PC-3 (cell line): Measurements from ENCODE around the gene IKZF1. TPM values are rescaled to one million over a fixed set of nuclear protein-coding genes. Genes with fewer than 3 reads are reported as not detected.

Source experiments
- ATAC-seq: fragments of 200-7000 bp; cut with Tn5 transposase; 2 replicates; pipeline ENCODE4 v1.9.1; 2020; ENCODE audit warnings: mild to moderate bottlenecking, moderate library complexity
- Bru-seq: library from RNA; stranded (reverse); fragments of 400-500 nt; gene quantifications from one replicate; lab custom pipeline; 2021; lab: Mats Ljungman, UMichigan
- BruChase-seq, 2 experiments: library from RNA; stranded (reverse); fragments of 400-500 nt; gene quantifications; one replicate each; lab custom pipeline; 2021; lab: Mats Ljungman, UMichigan
- BruUV-seq: library from RNA; stranded (reverse); fragments of 400-500 nt; replicated peaks from 2 replicates; lab custom pipeline; 2021; lab: Mats Ljungman, UMichigan
- CTCF ChIA-PET: fragments of 300-600 bp; sonication (Branson Sonifier 250); formaldehyde crosslinking; loops from one replicate; lab custom pipeline; 2022; ENCODE audit warnings: antibody characterized with exemption; lab: Charles Lee
- POLR2A ChIA-PET: fragments of 300-600 bp; sonication (Branson Sonifier 250); formaldehyde crosslinking; loops from one replicate; lab custom pipeline; 2022; ENCODE audit warnings: antibody characterized with exemption; ENCODE audit not compliant: unreplicated experiment; lab: Charles Lee
- DNase-seq: peaks from one replicate; pipeline ENCODE4 v3.0.0-alpha.2; 2015
- H2AFZ ChIP-seq: fragments of 300-600 bp; sonication (generic); 2 replicates; pipeline ENCODE4 v1.6.0; 2016; ENCODE audit warnings: antibody characterized with exemption, low read length
- H3F3A ChIP-seq: fragments of 300-600 bp; sonication (generic); one replicate; pipeline ENCODE4 v1.6.0; 2017; ENCODE audit warnings: antibody characterized with exemption, low read length, control low read depth, mild to moderate bottlenecking; ENCODE audit not compliant: unreplicated experiment
- H3K27ac ChIP-seq: fragments of 300-600 bp; sonication (generic); 2 replicates; pipeline ENCODE4 v1.5.1; 2016; ENCODE audit warnings: mild to moderate bottlenecking, low read length
- H3K27me3 ChIP-seq: fragments of 300-600 bp; sonication (generic); 2 replicates; pipeline ENCODE4 v1.6.1; 2016; ENCODE audit warnings: low read length, mixed read lengths
- H3K36me3 ChIP-seq: fragments of 300-600 bp; sonication (generic); 2 replicates; pipeline ENCODE4 v1.6.1; 2016; ENCODE audit warnings: low read depth, mixed run types, low read length, mixed read lengths
- H3K4me1 ChIP-seq: fragments of 300-600 bp; sonication (generic); 2 replicates; pipeline ENCODE4 v1.5.1; 2016; ENCODE audit warnings: low read length; ENCODE audit not compliant: insufficient read depth
- H3K4me2 ChIP-seq: fragments of 300-600 bp; sonication (generic); 2 replicates; pipeline ENCODE4 v1.6.0; 2016; ENCODE audit warnings: low read length
- H3K4me3 ChIP-seq: fragments of 300-600 bp; sonication (generic); 2 replicates; pipeline ENCODE4 v1.5.1; 2016; ENCODE audit warnings: mild to moderate bottlenecking, low read length, mixed read lengths
- H3K79me2 ChIP-seq: fragments of 300-600 bp; sonication (generic); 2 replicates; pipeline ENCODE4 v1.6.1; 2017; ENCODE audit warnings: low read length, mixed read lengths
- H3K9ac ChIP-seq: fragments of 300-600 bp; sonication (generic); 2 replicates; pipeline ENCODE4 v1.6.0; 2016; ENCODE audit warnings: mild to moderate bottlenecking, low read length
- H3K9me2 ChIP-seq: fragments of 300-600 bp; sonication (generic); replicated peaks from 2 replicates; pipeline ENCODE4 v1.6.1; 2016; ENCODE audit warnings: mixed run types, low read length, mixed read lengths
- H3K9me3 ChIP-seq: fragments of 300-600 bp; sonication (generic); 2 replicates; pipeline ENCODE4 v1.6.1; 2016; ENCODE audit warnings: low read length, mixed read lengths
- H4K20me1 ChIP-seq: fragments of 300-600 bp; sonication (generic); 2 replicates; pipeline ENCODE4 v1.6.1; 2016; ENCODE audit warnings: low read length, mixed read lengths
- CTCF ChIP-seq: fragments of 300-600 bp; sonication (generic); conservative IDR thresholded peaks from 2 replicates; pipeline ENCODE4 v1.5.1; 2017; ENCODE audit warnings: antibody characterized with exemption, low read depth, mild to moderate bottlenecking, low read length
- EZH2 ChIP-seq: fragments of 300-600 bp; sonication (generic); IDR thresholded peaks from one replicate; pipeline ENCODE4 v1.6.1; 2017; ENCODE audit warnings: antibody characterized with exemption, mild to moderate bottlenecking, low read length; ENCODE audit not compliant: unreplicated experiment
- EZH2phosphoT487 ChIP-seq: fragments of 300-600 bp; sonication (generic); IDR thresholded peaks from 2 replicates; pipeline ENCODE4 v1.6.1; 2018; ENCODE audit warnings: mild to moderate bottlenecking, antibody characterized with exemption, low read length, borderline replicate concordance
- intact Hi-C: fragments of 100-400 bp; cut with micrococcal nuclease; formaldehyde crosslinking; loops from 2 replicates; pipeline ENCODE4 v1.9.0; 2023
- long read RNA-seq: library from polyadenylated mRNA; unstranded; transcript quantifications from one replicate; pipeline ENCODE4 v2.0.0, GENCODE V29; 2021; ENCODE audit not compliant: unreplicated experiment
- total RNA-seq: library from RNA; depleted of rRNA; stranded (reverse); fragments of >200 nt; gene quantifications from 2 replicates; pipeline ENCODE4 v1.2.3, GENCODE V29; 2014; rRNA removed

Gene IKZF1
- total RNA-seq: not detected in 2 replicates
- Bru-seq, nascent RNA: percentile 6 among the genes with signal in this experiment
- BruChase-seq, experiment 1, labeled RNA remaining after a 6-hour chase: percentile 7 among the genes with signal in this experiment
- percentile 9 among the genes with signal in this experiment for BruChase-seq, experiment 2, labeled RNA remaining after a 2-hour chase
- long read RNA-seq: 0 reads

GRCh38 chr7:50304129-50304910 lies at the start of gene IKZF1:
IKZF1 (plus strand) TSS chr7:50304716; CDS start chr7:50319062, 14,346 bp downstream.
- no peaks in the 10 kb centered on the region for H4K20me1 ChIP-seq
- peaks cover 63% of the 10 kb centered on the region for H3K27me3 ChIP-seq
- DNase-seq (no peak), ATAC-seq (no peak)
- no peak within 1 kb of the TSS for H3K4me3 ChIP-seq
- no peaks in the 10 kb centered on the region for H3F3A ChIP-seq
- no peaks in the 10 kb centered on the region for H3K36me3 ChIP-seq
- TF ChIP-seq EZH2phosphoT487 (no peak), CTCF (no peak), EZH2 (no peak)
- POLR2A ChIA-PET: no interaction called here
- no peak within 1 kb of the TSS for H2AFZ ChIP-seq
- H3K27ac ChIP-seq: no peak within 1 kb of the TSS
- intact Hi-C loops: no loop called here
- H3K9me2 ChIP-seq: no peaks in the 10 kb centered on the region
- H3K9ac ChIP-seq: no peak within 1 kb of the TSS
- no TSS peak for BruUV-seq
- no peaks in the 10 kb centered on the region for H3K79me2 ChIP-seq
- H3K4me1 ChIP-seq: no peaks in the 10 kb centered on the region
- no peaks in the 10 kb centered on the region for H3K9me3 ChIP-seq
- CTCF ChIA-PET: no interaction called here
- H3K4me2 ChIP-seq: no peak within 1 kb of the TSS

- no peak overlapping the region for H3K9ac ChIP-seq
- no peak for DNase-seq
- H2AFZ ChIP-seq: no peak overlapping the region
- no peak overlapping the region for H3K27ac ChIP-seq
- CTCF ChIA-PET: no interaction called here
- no peaks in the 10 kb centered on the region for H3K36me3 ChIP-seq
- no peak for TF ChIP-seq EZH2
- TF ChIP-seq CTCF: no peak
- TF ChIP-seq EZH2phosphoT487: no peak
- peaks cover 27% of the 10 kb centered on the region for H3K27me3 ChIP-seq
- BruUV-seq: no TSS peak
- H3K4me3 ChIP-seq: no peak overlapping the region
- ATAC-seq: no peak
- no peaks in the 10 kb centered on the region for H4K20me1 ChIP-seq
- no peaks in the 10 kb centered on the region for H3F3A ChIP-seq
- no peaks in the 10 kb centered on the region for H3K4me1 ChIP-seq
- H3K9me3 ChIP-seq: no peaks in the 10 kb centered on the region
- no peak overlapping the region for H3K4me2 ChIP-seq
- no peaks in the 10 kb centered on the region for H3K79me2 ChIP-seq
- POLR2A ChIA-PET: no interaction called here
- no peaks in the 10 kb centered on the region for H3K9me2 ChIP-seq
- intact Hi-C loops: no loop called here
Observed at GRCh38 chr7:50261593-50261992, 42.9 kb upstream of the IKZF1 start.

- ChIA-PET CTCF (no interaction called here), POLR2A (interaction anchor here (0.6 kb wide), 1 partner anchor 21 kb away, joined by 3 read pairs; no protein-coding TSS in a partner anchor)
- intact Hi-C loops: no loop called here
- H3K9me2 ChIP-seq: no peaks in the 10 kb centered on the region
- H3K27me3 ChIP-seq: peaks cover 36% of the 10 kb centered on the region
- TF ChIP-seq EZH2: no peak
- TF ChIP-seq EZH2phosphoT487: no peak
- no peak for TF ChIP-seq CTCF
- no peak overlapping the region for H3K27ac ChIP-seq
- no peak for DNase-seq
- BruUV-seq: no TSS peak
- no peaks in the 10 kb centered on the region for H3K9me3 ChIP-seq
- H3K4me3 ChIP-seq: no peak overlapping the region
- H3K9ac ChIP-seq: no peak overlapping the region
- H4K20me1 ChIP-seq: no peaks in the 10 kb centered on the region
- H3K4me1 ChIP-seq: no peaks in the 10 kb centered on the region
- H3K36me3 ChIP-seq: no peaks in the 10 kb centered on the region
- ATAC-seq: no peak
- no peaks in the 10 kb centered on the region for H3F3A ChIP-seq
- H3K4me2 ChIP-seq: no peak overlapping the region
- H2AFZ ChIP-seq: no peak overlapping the region
- H3K79me2 ChIP-seq: no peaks in the 10 kb centered on the region
Observed at GRCh38 chr7:50262446-50262845, 42.1 kb upstream of the IKZF1 start.
